ENCODE results near the gene KLHL24.

Gene KLHL24, protein sequence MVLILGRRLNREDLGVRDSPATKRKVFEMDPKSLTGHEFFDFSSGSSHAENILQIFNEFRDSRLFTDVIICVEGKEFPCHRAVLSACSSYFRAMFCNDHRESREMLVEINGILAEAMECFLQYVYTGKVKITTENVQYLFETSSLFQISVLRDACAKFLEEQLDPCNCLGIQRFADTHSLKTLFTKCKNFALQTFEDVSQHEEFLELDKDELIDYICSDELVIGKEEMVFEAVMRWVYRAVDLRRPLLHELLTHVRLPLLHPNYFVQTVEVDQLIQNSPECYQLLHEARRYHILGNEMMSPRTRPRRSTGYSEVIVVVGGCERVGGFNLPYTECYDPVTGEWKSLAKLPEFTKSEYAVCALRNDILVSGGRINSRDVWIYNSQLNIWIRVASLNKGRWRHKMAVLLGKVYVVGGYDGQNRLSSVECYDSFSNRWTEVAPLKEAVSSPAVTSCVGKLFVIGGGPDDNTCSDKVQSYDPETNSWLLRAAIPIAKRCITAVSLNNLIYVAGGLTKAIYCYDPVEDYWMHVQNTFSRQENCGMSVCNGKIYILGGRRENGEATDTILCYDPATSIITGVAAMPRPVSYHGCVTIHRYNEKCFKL

DNA sequence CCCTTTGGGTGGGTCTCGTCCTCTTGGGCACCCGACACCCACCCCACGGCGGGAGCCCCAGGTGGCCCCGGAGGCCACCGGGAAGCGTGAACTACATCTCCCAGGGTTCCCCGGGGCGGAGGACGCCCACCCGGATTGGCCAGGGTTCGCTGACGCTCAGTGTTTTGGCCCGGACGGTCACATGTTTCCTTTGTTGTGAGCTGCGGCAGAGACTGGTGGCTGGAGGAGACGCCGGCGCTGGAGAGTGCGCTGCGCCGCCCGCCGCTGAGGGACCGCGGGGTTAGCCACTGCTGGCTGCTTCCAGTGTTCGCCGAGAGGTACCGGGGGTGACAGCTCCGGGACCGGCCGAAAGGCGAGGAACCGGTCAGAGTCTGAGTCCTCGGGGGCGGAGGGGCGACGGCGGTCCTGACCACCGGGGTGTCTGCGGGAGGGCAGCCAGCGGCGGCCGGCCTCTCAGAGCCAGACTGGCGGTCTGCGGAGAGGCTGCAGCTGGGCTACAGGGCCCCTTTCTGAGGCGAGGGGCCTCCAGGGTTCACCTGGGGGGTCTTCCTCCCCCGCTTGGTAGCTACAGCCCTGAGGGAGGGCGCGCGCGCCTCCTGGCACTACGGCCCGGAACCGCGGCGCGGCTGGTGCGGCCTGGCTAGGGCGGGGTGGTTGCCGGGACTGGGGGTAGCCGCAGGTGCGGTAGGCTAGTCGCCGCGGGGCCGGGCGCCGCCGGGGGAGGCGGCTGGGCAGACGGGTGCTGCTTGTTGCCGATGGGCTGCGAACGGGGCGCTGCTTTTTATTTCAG is at the start of gene KLHL24:
TSS of gene KLHL24 (plus strand) at position 193 of the 790 bp plus-strand sequence. CDS start 14,734 bp downstream, outside the sequence.
- Histone ChIP-seq H3K27ac (ENCODE audit: poor library complexity, severe bottlenecking) (peak within 1 kb of the TSS; percentile 43), H3K4me3 (ENCODE audit: severe bottlenecking) (peak within 1 kb of the TSS; percentile 68), H3K4me1 (ENCODE audit: insufficient read depth, poor library complexity, severe bottlenecking) (peaks cover 8% of the 10 kb centered on the region), H3K27me3 (ENCODE audit: insufficient read depth, poor library complexity, severe bottlenecking) (no peaks in the 10 kb centered on the region), H3K36me3 (ENCODE audit: low read depth) (no peaks in the 10 kb centered on the region), H3K9me3 (ENCODE audit: severe bottlenecking) (no peaks in the 10 kb centered on the region)
- TF ChIP-seq, protein P1, sequence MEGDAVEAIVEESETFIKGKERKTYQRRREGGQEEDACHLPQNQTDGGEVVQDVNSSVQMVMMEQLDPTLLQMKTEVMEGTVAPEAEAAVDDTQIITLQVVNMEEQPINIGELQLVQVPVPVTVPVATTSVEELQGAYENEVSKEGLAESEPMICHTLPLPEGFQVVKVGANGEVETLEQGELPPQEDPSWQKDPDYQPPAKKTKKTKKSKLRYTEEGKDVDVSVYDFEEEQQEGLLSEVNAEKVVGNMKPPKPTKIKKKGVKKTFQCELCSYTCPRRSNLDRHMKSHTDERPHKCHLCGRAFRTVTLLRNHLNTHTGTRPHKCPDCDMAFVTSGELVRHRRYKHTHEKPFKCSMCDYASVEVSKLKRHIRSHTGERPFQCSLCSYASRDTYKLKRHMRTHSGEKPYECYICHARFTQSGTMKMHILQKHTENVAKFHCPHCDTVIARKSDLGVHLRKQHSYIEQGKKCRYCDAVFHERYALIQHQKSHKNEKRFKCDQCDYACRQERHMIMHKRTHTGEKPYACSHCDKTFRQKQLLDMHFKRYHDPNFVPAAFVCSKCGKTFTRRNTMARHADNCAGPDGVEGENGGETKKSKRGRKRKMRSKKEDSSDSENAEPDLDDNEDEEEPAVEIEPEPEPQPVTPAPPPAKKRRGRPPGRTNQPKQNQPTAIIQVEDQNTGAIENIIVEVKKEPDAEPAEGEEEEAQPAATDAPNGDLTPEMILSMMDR (IDR thresholded peaks at IDR 0.05; ENCODE audit: poor library complexity, severe bottlenecking): peak; percentile 8
- peak; percentile 92 for ATAC-seq (ENCODE audit: low read depth)
- peak; percentile 91 for DNase-seq (ENCODE audit: low spot score)

DNA sequence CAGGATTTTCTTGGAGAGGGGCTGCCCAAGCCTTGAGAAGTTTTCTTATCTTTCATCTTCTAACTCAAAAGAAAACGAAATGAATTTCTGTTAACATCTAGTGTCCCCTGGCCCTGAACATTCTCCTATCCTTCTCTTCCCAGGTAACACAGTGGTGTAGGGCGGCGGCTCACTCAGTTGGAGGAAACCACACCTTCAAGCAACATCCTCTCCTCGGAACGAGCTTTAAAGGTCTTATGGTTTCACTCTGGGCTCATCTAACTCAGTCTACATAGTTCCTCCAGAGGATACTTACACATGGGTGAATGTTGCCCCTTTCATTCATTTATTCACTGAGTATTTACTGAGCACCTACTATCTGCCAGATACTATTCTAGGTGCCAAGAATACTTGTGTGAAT is 48.9 kb upstream of the KLHL24 start:
- ATAC-seq (ENCODE audit: low read depth): no peak

DNA sequence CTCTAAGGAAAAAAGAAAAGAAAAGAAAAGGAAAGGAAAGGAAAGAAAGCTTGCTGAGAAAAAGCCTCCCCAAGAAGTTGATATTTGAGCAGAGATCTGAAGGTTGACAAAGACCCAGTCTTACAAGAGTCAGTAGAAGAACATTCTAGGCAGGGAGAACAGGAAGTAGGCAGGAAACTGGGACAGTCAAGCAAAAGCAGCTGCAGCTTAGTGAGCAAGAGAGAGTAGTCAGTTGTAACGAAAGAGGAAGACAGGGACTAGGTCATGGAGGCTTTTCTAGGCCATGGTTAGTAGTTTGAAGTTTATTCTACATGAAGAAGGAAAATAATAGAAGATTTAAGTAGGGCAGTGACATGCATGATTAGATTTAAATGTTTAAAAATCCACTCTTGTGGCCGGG is 48.1 kb upstream of the KLHL24 start:
- H3K4me1 ChIP-seq (ENCODE audit: insufficient read depth, poor library complexity, severe bottlenecking): no peaks in the 10 kb centered on the region
- H3K27ac ChIP-seq (ENCODE audit: poor library complexity, severe bottlenecking): no peak overlapping the region
- no peaks in the 10 kb centered on the region for H3K9me3 ChIP-seq (ENCODE audit: severe bottlenecking)
- TF ChIP-seq, protein P1 (IDR thresholded peaks at IDR 0.05; ENCODE audit: poor library complexity, severe bottlenecking): no peak
- ATAC-seq (ENCODE audit: low read depth) (no peak), DNase-seq (ENCODE audit: low spot score) (no peak)
- H3K36me3 ChIP-seq (ENCODE audit: low read depth): no peaks in the 10 kb centered on the region
- no peaks in the 10 kb centered on the region for H3K27me3 ChIP-seq (ENCODE audit: insufficient read depth, poor library complexity, severe bottlenecking)
- H3K4me3 ChIP-seq (ENCODE audit: severe bottlenecking): no peak overlapping the region

More for the DNA sequence above, 48.9 kb upstream of the KLHL24 start:
- Histone ChIP-seq H3K27me3 (ENCODE audit: insufficient read depth, poor library complexity, severe bottlenecking) (no peaks in the 10 kb centered on the region), H3K4me3 (ENCODE audit: severe bottlenecking) (no peak overlapping the region), H3K36me3 (ENCODE audit: low read depth) (no peaks in the 10 kb centered on the region), H3K27ac (ENCODE audit: poor library complexity, severe bottlenecking) (no peak overlapping the region), H3K4me1 (ENCODE audit: insufficient read depth, poor library complexity, severe bottlenecking) (no peaks in the 10 kb centered on the region), H3K9me3 (ENCODE audit: severe bottlenecking) (no peaks in the 10 kb centered on the region)
- no peak for DNase-seq (ENCODE audit: low spot score)
- TF ChIP-seq, protein P1 (IDR thresholded peaks at IDR 0.05; ENCODE audit: poor library complexity, severe bottlenecking): no peak

DNA sequence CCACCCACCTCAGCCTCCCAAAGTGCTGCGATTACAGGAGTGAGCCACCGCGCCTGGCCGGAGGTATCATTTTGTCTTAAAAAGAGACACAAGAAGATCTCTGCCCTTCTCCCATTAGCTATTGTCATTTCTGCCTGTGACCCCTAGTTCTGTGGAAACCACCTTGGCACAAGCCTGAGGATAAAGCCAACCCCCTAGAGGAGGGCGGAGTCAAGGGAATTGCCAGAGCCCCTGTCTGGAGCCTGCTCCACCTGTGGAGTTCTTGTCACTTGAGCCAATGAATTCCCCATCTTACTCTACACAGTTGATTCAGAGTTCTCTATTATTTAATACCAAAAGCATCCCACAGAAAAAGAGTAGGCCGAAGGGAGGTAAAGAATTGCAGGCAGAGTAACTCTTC is 45.0 kb upstream of the KLHL24 start:
- ATAC-seq (ENCODE audit: low read depth) (no peak), DNase-seq (ENCODE audit: low spot score) (no peak)
- Histone ChIP-seq H3K27me3 (ENCODE audit: insufficient read depth, poor library complexity, severe bottlenecking) (no peaks in the 10 kb centered on the region), H3K9me3 (ENCODE audit: severe bottlenecking) (no peaks in the 10 kb centered on the region), H3K4me1 (ENCODE audit: insufficient read depth, poor library complexity, severe bottlenecking) (no peaks in the 10 kb centered on the region), H3K36me3 (ENCODE audit: low read depth) (no peaks in the 10 kb centered on the region), H3K27ac (ENCODE audit: poor library complexity, severe bottlenecking) (no peak overlapping the region), H3K4me3 (ENCODE audit: severe bottlenecking) (no peak overlapping the region)
- TF ChIP-seq, protein P1 (IDR thresholded peaks at IDR 0.05; ENCODE audit: poor library complexity, severe bottlenecking): no peak

Data from RWPE2 (cell line).